Measurements from ENCODE around the gene MISP3.

MISP3 gene

GRCh38 chr19:14122924-14123323 is 50.3 kb downstream of the MISP3 start:
- no peak for TF ChIP-seq CTCF (IDR thresholded peaks at IDR 0.05; ENCODE audit: low read depth, low read length, missing control alignments)
- no peak for DNase-seq (ENCODE audit: low read depth)

More at GRCh38 chr19:14122924-14123323, 50.3 kb downstream of the MISP3 start:
- no peak overlapping the region for H3K4me3 ChIP-seq (ENCODE audit: low read depth, low read length)
